Thyroid gland (tissue), 4 donors: ENCODE results near the gene RNF40. TPM values are rescaled to one million over a fixed set of nuclear protein-coding genes. Genes with fewer than 3 reads are reported as not detected.

Source experiments
- DNase-seq, 2 donors: peaks; one replicate each; pipeline ENCODE4 v3.0.0-alpha.2; 2019
- H3K27ac ChIP-seq, 3 donors: fragments of 200-600 bp; sonication (generic); 1 replicate in 2 of 3; 2 replicates in 1 of 3; pipeline ENCODE4 v1.5.1; 2016 to 2019; ENCODE audit warnings: mild to moderate bottlenecking in 1 of 3, moderate library complexity in 1 of 3
- H3K27me3 ChIP-seq: fragments of 200-600 bp; sonication (generic); one replicate; pipeline ENCODE4 v1.5.1; 2019
- H3K36me3 ChIP-seq, 2 donors: fragments of 200-600 bp; sonication (generic); one replicate each; pipeline ENCODE4 v1.5.1; 2016 to 2019
- H3K4me1 ChIP-seq, 2 donors: fragments of 200-600 bp; sonication (generic); one replicate each; pipeline ENCODE4 v1.5.1; 2017 to 2019
- H3K4me3 ChIP-seq, 3 donors: fragments of 200-600 bp; sonication (generic); replicated peaks in 1 of 3; 1 replicate in 2 of 3; 2 replicates in 1 of 3; pipeline ENCODE4 v1.5.1; 2016; ENCODE audit warnings: mild to moderate bottlenecking in 1 of 3
- H3K9me3 ChIP-seq: fragments of 200-600 bp; sonication (generic); one replicate; pipeline ENCODE4 v1.5.1; 2017
- CTCF ChIP-seq, 6 experiments: fragments of 200-600 bp in 3 of 6; fragments of 450-650 bp in 3 of 6; sonication (generic) in 3 of 6; IDR thresholded peaks; one replicate each; pipeline ENCODE4 v1.5.1; 2016 to 2019; ENCODE audit warnings: antibody characterized with exemption in 6 of 6, mild to moderate bottlenecking in 2 of 6, inconsistent platforms in 1 of 6, moderate library complexity in 1 of 6
- POLR2A ChIP-seq, 2 donors: fragments of 450-650 bp; IDR thresholded peaks; one replicate each; pipeline ENCODE4 v1.6.1; 2017; ENCODE audit warnings: antibody characterized with exemption in 2 of 2, mild to moderate bottlenecking in 2 of 2, moderate library complexity in 1 of 2
- WGBS, 2 donors: methylation state at CpG; one replicate each; pipeline ENCODE4 v1.1.5; 2017; 5-methylcytosine and 5-hydroxymethylcytosine counted together
- intact Hi-C: fragments of 100-400 bp; cut with DNase I; formaldehyde crosslinking; loops from one replicate; pipeline ENCODE4 v1.15.1; 2023
- total RNA-seq, 4 donors: library from RNA; depleted of rRNA; stranded (reverse); fragments of >200 nt; gene quantifications; one replicate each; pipeline ENCODE4 v1.2.3, GENCODE V29; 2016

The RNF40 gene
- total RNA-seq, 4 donors from 2014 or later: 105 to 147 (median 113) TPM

- Histone ChIP-seq H3K4me3 (no peak overlapping the region), H3K36me3 (peaks cover 69 to 72% of the 10 kb centered on the region in 2 donors), H3K27ac (no peak overlapping the region), H3K4me1 (no peaks in the 10 kb centered on the region), H3K27me3 (no peaks in the 10 kb centered on the region), H3K9me3 (no peaks in the 10 kb centered on the region)
- WGBS, 2 donors: 89 to 96% methylated on average over 3 of the region's 3 CpGs
- intact Hi-C loops: no loop called here
- no peak for TF ChIP-seq CTCF (IDR thresholded peaks at IDR 0.05)
- no peak for DNase-seq
Observed at GRCh38 chr16:30725418-30725792, 36.7 kb upstream of the RNF40 start.

- WGBS, 2 donors: 95 to 97% methylated on average over 6 of the region's 6 CpGs
- no peak for TF ChIP-seq CTCF (IDR thresholded peaks at IDR 0.05)
- no peak for TF ChIP-seq POLR2A (IDR thresholded peaks at IDR 0.05)
- Histone ChIP-seq H3K27me3 (no peaks in the 10 kb centered on the region), H3K9me3 (no peaks in the 10 kb centered on the region), H3K4me1 (no peaks in the 10 kb centered on the region), H3K4me3 (no peak overlapping the region), H3K27ac (no peak overlapping the region), H3K36me3 (peaks cover 67 to 69% of the 10 kb centered on the region in 2 donors)
- intact Hi-C loops: no loop called here
- DNase-seq: no peak
Observed at GRCh38 chr16:30728321-30728720, 33.8 kb upstream of the RNF40 start.

GRCh38 chr16:30728899-30729672 lies 33.0 kb upstream of the RNF40 start:
- no peak for DNase-seq
- no peak overlapping the region for H3K27ac ChIP-seq
- H3K36me3 ChIP-seq: peaks cover 67 to 69% of the 10 kb centered on the region in 2 donors
- H3K4me3 ChIP-seq: no peak overlapping the region
- no peaks in the 10 kb centered on the region for H3K27me3 ChIP-seq
- no peak for TF ChIP-seq CTCF (IDR thresholded peaks at IDR 0.05)
- TF ChIP-seq POLR2A (IDR thresholded peaks at IDR 0.05): no peak
- no peaks in the 10 kb centered on the region for H3K4me1 ChIP-seq
- 85 to 86% methylated on average over 17 of the region's 17 CpGs for WGBS, 2 donors
- intact Hi-C loops: no loop called here
- H3K9me3 ChIP-seq: no peaks in the 10 kb centered on the region

GRCh38 chr16:30731411-30731810 lies 30.7 kb upstream of the RNF40 start:
- H3K36me3 ChIP-seq: peaks cover 69 to 70% of the 10 kb centered on the region in 2 donors
- TF ChIP-seq POLR2A (IDR thresholded peaks at IDR 0.05) (no peak), CTCF (IDR thresholded peaks at IDR 0.05) (no peak)
- no peaks in the 10 kb centered on the region for H3K27me3 ChIP-seq
- no peaks in the 10 kb centered on the region for H3K4me1 ChIP-seq
- no peak for DNase-seq
- 93 to 94% methylated on average over 3 of the region's 3 CpGs for WGBS, 2 donors
- no peaks in the 10 kb centered on the region for H3K9me3 ChIP-seq
- intact Hi-C loops: no loop called here
- H3K4me3 ChIP-seq: no peak overlapping the region
- no peak overlapping the region for H3K27ac ChIP-seq

GRCh38 chr16:30736995-30737793 lies 24.9 kb upstream of the RNF40 start:
- 94 to 96% methylated on average over 15 to 17 of the region's 17 CpGs for WGBS, 2 donors
- no peak for DNase-seq
- Histone ChIP-seq H3K4me3 (no peak overlapping the region), H3K4me1 (peaks cover 25 to 30% of the 10 kb centered on the region in 2 donors), H3K27ac (no peak overlapping the region), H3K36me3 (peaks cover 66 to 68% of the 10 kb centered on the region in 2 donors), H3K9me3 (no peaks in the 10 kb centered on the region), H3K27me3 (no peaks in the 10 kb centered on the region)
- no peak for TF ChIP-seq CTCF (IDR thresholded peaks at IDR 0.05)
- no peak for TF ChIP-seq POLR2A (IDR thresholded peaks at IDR 0.05)
- intact Hi-C loops: no loop called here
